Hematopoietic multipotent progenitor cell treated with erythropoietin and hydrocortisone succinate and interleukin-3 and kit ligand, for 4 days (in vitro differentiated cells): Measurements from ENCODE around the gene TESMIN.

ENCODE experiments used
- DNase-seq: peaks from one replicate; pipeline ENCODE4 v3.0.0-alpha.2; 2015

TESMIN gene

GRCh38 chr11:68680541-68681231, 70.6 kb downstream of the TESMIN start:
- DNase-seq: no peak

- no peak for DNase-seq
These were observed 73.3 kb downstream of the TESMIN start for GRCh38 chr11:68678031-68678441.

GRCh38 chr11:68677432-68677831, 73.9 kb downstream of the TESMIN start:
- DNase-seq: no peak

GRCh38 chr11:68674461-68674860, 76.9 kb downstream of the TESMIN start:
- DNase-seq: no peak

- DNase-seq: no peak
These were observed 77.3 kb downstream of the TESMIN start for GRCh38 chr11:68673991-68674390.

GRCh38 chr11:68673306-68673945, 77.9 kb downstream of the TESMIN start:
- DNase-seq: no peak

- no peak for DNase-seq
These were observed 80.9 kb downstream of the TESMIN start for GRCh38 chr11:68670208-68670992.

GRCh38 chr11:68669301-68670090, 81.8 kb downstream of the TESMIN start:
- DNase-seq: no peak

GRCh38 chr11:68667511-68668500, 83.5 kb downstream of the TESMIN start:
- no peak for DNase-seq

GRCh38 chr11:68666849-68667248, 84.5 kb downstream of the TESMIN start:
- DNase-seq: no peak

GRCh38 chr11:68665436-68665835, 85.9 kb downstream of the TESMIN start:
- DNase-seq: no peak

GRCh38 chr11:68664906-68665305, 86.4 kb downstream of the TESMIN start:
- no peak for DNase-seq

GRCh38 chr11:68664141-68664540, 87.2 kb downstream of the TESMIN start:
- DNase-seq: no peak

- no peak for DNase-seq
These were observed 87.8 kb downstream of the TESMIN start for GRCh38 chr11:68663482-68664010.

- no peak for DNase-seq
These were observed 89.4 kb downstream of the TESMIN start for GRCh38 chr11:68661697-68662603.

- DNase-seq: no peak
These were observed 90.3 kb downstream of the TESMIN start for GRCh38 chr11:68661014-68661413.

GRCh38 chr11:68660066-68660810, 91.1 kb downstream of the TESMIN start:
- no peak for DNase-seq

- DNase-seq: peak; percentile 42
These were observed 92.0 kb downstream of the TESMIN start for GRCh38 chr11:68659158-68659921.

GRCh38 chr11:68658661-68659060, 92.7 kb downstream of the TESMIN start:
- no peak for DNase-seq
